ENCODE results near the gene CHST11.
"Not testable (repeated sequence)": the region's sequence is repeated elsewhere in the genome, so short reads cannot be mapped to it uniquely, and the experiment has no call there.

CHST11 gene

GRCh38 chr12:104799458-104799857 lies 342.7 kb downstream of the CHST11 start:
- no peak overlapping the region for H3K4me3 ChIP-seq (ENCODE audit: low read depth, low read length)
- TF ChIP-seq, protein P1, sequence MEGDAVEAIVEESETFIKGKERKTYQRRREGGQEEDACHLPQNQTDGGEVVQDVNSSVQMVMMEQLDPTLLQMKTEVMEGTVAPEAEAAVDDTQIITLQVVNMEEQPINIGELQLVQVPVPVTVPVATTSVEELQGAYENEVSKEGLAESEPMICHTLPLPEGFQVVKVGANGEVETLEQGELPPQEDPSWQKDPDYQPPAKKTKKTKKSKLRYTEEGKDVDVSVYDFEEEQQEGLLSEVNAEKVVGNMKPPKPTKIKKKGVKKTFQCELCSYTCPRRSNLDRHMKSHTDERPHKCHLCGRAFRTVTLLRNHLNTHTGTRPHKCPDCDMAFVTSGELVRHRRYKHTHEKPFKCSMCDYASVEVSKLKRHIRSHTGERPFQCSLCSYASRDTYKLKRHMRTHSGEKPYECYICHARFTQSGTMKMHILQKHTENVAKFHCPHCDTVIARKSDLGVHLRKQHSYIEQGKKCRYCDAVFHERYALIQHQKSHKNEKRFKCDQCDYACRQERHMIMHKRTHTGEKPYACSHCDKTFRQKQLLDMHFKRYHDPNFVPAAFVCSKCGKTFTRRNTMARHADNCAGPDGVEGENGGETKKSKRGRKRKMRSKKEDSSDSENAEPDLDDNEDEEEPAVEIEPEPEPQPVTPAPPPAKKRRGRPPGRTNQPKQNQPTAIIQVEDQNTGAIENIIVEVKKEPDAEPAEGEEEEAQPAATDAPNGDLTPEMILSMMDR (IDR thresholded peaks at IDR 0.05; ENCODE audit: borderline replicate concordance, insufficient read depth, low read depth, low read length) = no peak

DNA sequence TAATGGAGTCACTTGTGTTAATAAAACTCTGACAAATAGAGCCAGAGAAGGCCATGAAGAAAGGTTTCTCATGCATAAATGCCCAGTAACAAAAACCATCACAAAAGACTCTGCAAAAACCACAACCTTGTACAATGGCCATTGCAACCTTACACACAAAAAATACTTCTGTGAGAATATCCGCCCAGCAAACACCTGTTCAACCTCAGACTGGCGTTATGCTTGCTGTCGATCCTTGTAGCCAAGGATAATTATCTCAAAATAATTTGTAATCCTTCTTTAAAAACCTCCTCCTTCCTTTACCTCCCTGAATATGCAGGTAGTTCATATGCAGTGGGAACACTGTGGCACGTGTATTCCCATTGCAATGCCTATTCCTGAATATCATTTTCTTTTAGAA lies 344.3 kb downstream of the CHST11 start:
- no peak overlapping the region for H3K4me3 ChIP-seq (ENCODE audit: low read depth, low read length)
- TF ChIP-seq, protein P1 (IDR thresholded peaks at IDR 0.05; ENCODE audit: borderline replicate concordance, insufficient read depth, low read depth, low read length) = no peak

DNA sequence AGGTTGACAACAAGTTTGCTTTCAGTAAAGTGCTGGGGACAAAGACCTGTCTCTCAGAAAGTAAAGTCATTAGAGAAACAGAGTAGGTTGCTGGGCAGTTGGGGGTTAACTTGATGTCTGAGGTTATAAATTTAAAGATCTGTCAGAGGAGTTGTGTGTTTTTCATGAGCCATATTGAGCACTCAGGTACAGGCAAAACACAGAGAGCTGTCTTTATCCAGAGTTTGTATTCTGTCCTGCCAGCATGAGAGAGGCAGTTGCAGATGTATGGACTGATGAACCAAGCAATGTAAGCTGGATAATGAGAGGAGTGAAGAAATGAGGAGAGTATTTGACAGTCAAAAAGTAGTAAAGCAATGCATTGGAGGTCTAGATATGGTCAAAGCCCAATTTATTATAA lies 344.7 kb downstream of the CHST11 start:
- TF ChIP-seq, protein P1 (IDR thresholded peaks at IDR 0.05; ENCODE audit: borderline replicate concordance, insufficient read depth, low read depth, low read length) = no peak
- no peak overlapping the region for H3K4me3 ChIP-seq (ENCODE audit: low read depth, low read length)

GRCh38 chr12:104802208-104802607 lies 345.5 kb downstream of the CHST11 start:
- TF ChIP-seq, protein P1 (IDR thresholded peaks at IDR 0.05; ENCODE audit: borderline replicate concordance, insufficient read depth, low read depth, low read length) = no peak
- no peak overlapping the region for H3K4me3 ChIP-seq (ENCODE audit: low read depth, low read length)

DNA sequence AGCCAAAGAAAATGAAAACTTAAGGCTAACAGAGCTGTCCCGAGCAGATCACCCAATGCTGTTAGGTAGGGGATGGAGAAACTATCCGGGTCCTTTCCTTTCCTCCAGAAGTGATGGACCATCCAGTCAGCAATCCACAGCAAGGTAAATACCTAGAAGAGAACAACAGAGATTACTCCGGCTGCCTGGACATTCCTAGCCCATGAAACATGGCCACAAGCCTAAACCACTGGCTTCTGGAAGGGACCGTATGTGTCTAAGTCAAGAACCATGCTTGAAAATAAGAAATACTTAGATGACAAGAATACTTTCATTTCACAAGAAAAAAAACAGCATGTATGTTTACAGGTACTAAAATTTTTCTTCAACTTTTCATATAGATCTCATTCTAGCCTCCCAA lies 348.4 kb downstream of the CHST11 start:
- no peak overlapping the region for H3K4me3 ChIP-seq (ENCODE audit: low read depth, low read length)
- TF ChIP-seq, protein P1 (IDR thresholded peaks at IDR 0.05; ENCODE audit: borderline replicate concordance, insufficient read depth, low read depth, low read length) = no peak

DNA sequence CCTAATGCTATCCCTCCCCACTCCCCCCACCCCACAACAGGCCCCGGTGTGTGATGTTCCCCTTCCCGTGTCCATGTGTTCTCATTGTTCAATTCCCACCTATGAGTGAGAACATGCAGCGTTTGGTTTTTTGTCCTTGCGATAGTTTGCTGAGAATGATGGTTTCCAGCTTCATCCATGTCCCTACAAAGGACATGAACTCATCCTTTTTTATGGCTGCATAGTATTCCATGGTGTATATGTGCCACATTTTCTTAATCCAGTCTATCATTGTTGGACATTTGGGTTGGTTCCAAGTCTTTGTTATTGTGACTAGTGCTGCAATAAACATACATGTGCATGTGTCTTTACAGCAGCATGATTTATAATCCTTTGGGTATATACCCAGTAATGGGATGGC lies 349.4 kb downstream of the CHST11 start:
- not testable (repeated sequence) for H3K4me3 ChIP-seq (ENCODE audit: low read depth, low read length)

DNA sequence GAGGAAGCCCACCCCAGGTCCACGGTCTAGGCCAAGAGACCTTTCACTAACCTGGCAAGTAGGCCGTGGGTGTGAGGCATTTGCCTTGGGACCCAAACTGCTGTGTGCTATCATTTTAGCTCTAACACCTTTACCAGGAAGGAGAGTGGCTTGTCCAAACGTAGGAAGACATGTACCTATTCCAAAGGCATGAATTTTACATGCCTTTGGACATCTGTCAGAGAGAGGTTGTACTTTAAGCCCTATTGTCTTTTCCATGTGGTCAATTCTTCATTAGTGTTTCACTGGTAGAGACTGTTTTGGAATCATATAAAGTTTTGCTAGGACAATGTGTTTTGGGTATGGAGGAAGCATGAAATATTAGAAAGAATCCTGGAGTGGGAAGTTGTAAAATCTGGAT lies 352.5 kb downstream of the CHST11 start:
- no peak overlapping the region for H3K4me3 ChIP-seq (ENCODE audit: low read depth, low read length)
- TF ChIP-seq, protein P1 (IDR thresholded peaks at IDR 0.05; ENCODE audit: borderline replicate concordance, insufficient read depth, low read depth, low read length) = no peak
